ENCODE measurements around the gene CCNJL. TPM values are rescaled to one million over a fixed set of nuclear protein-coding genes. Genes with fewer than 3 reads are reported as not detected.

Gene CCNJL
- total and polyA plus RNA-seq, 3 experiments from 2014 or later = not detected

GRCh38 chr5:160237571-160238093 is 74.7 kb downstream of the CCNJL start:
- no peak for DNase-seq
- Mint-ChIP-seq H3K27ac (no peak overlapping the region), H3K4me1 (no peaks in the 10 kb centered on the region), H3K4me3 (no peak overlapping the region), H3K9me3 (no peaks in the 10 kb centered on the region), H3K27me3 (peaks cover 4 to 7% of the 10 kb centered on the region in 2 donors), H3K36me3 (no peaks in the 10 kb centered on the region)
- POLR2A ChIA-PET = no interaction called here
- H3K9me3 ChIP-seq (ENCODE audit: low read length) = no peaks in the 10 kb centered on the region
- no peaks in the 10 kb centered on the region for H3K36me3 ChIP-seq (ENCODE audit: insufficient read depth, low read length)
- H3K4me3 ChIP-seq (ENCODE audit: low read length) = no peak overlapping the region
- no peaks in the 10 kb centered on the region for H3K4me1 ChIP-seq (ENCODE audit: insufficient read depth, low read length)
- CTCF ChIA-PET = no interaction called here
- H3K27me3 ChIP-seq (ENCODE audit: insufficient read depth, low read length, poor library complexity, severe bottlenecking) = no peaks in the 10 kb centered on the region
- H3K27ac ChIP-seq (ENCODE audit: low read depth, low read length) = no peak overlapping the region

GRCh38 chr5:160235731-160236130 is 76.6 kb downstream of the CCNJL start:
- DNase-seq = no peak
- ChIA-PET CTCF (no interaction called here), POLR2A (no interaction called here)
- Mint-ChIP-seq H3K27ac (no peak overlapping the region), H3K27me3 (peaks cover 4 to 6% of the 10 kb centered on the region in 2 donors), H3K9me3 (no peaks in the 10 kb centered on the region), H3K36me3 (no peaks in the 10 kb centered on the region), H3K4me1 (no peaks in the 10 kb centered on the region), H3K4me3 (no peak overlapping the region)
- Histone ChIP-seq H3K4me1 (ENCODE audit: insufficient read depth, low read length) (no peaks in the 10 kb centered on the region), H3K27me3 (ENCODE audit: insufficient read depth, low read length, poor library complexity, severe bottlenecking) (no peaks in the 10 kb centered on the region), H3K4me3 (ENCODE audit: low read length) (no peak overlapping the region), H3K27ac (ENCODE audit: low read depth, low read length) (no peak overlapping the region), H3K9me3 (ENCODE audit: low read length) (no peaks in the 10 kb centered on the region), H3K36me3 (ENCODE audit: insufficient read depth, low read length) (no peaks in the 10 kb centered on the region)

- DNase-seq = no peak
- H3K4me3 ChIP-seq (ENCODE audit: low read length) = no peak overlapping the region
- Mint-ChIP-seq H3K27me3 (no peaks in the 10 kb centered on the region), H3K27ac (no peak overlapping the region), H3K4me3 (no peak overlapping the region), H3K36me3 (no peaks in the 10 kb centered on the region), H3K4me1 (no peaks in the 10 kb centered on the region), H3K9me3 (no peaks in the 10 kb centered on the region)
- H3K9me3 ChIP-seq (ENCODE audit: low read length) = no peaks in the 10 kb centered on the region
- no peak overlapping the region for H3K27ac ChIP-seq (ENCODE audit: low read depth, low read length)
- CTCF ChIA-PET = no interaction called here
- no peaks in the 10 kb centered on the region for H3K36me3 ChIP-seq (ENCODE audit: insufficient read depth, low read length)
- H3K27me3 ChIP-seq (ENCODE audit: insufficient read depth, low read length, poor library complexity, severe bottlenecking) = no peaks in the 10 kb centered on the region
- no peaks in the 10 kb centered on the region for H3K4me1 ChIP-seq (ENCODE audit: insufficient read depth, low read length)
- POLR2A ChIA-PET = no interaction called here
Observed at GRCh38 chr5:160233215-160233614, 79.1 kb downstream of the CCNJL start.

- CTCF ChIA-PET = interaction anchor here (1.2 kb wide), 1 partner anchor 14 kb away, joined by 3 read pairs; no protein-coding TSS in a partner anchor
- H3K4me1 Mint-ChIP-seq = no peaks in the 10 kb centered on the region
- no peaks in the 10 kb centered on the region for H3K4me1 ChIP-seq (ENCODE audit: insufficient read depth, low read length)
- no peaks in the 10 kb centered on the region for H3K36me3 ChIP-seq (ENCODE audit: insufficient read depth, low read length)
- DNase-seq = no peak
- no peaks in the 10 kb centered on the region for H3K36me3 Mint-ChIP-seq
- H3K27me3 Mint-ChIP-seq = no peaks in the 10 kb centered on the region
- H3K27me3 ChIP-seq (ENCODE audit: insufficient read depth, low read length, poor library complexity, severe bottlenecking) = no peaks in the 10 kb centered on the region
- no peaks in the 10 kb centered on the region for H3K9me3 Mint-ChIP-seq
- no peak overlapping the region for H3K4me3 ChIP-seq (ENCODE audit: low read length)
- no peak overlapping the region for H3K27ac Mint-ChIP-seq
- no peaks in the 10 kb centered on the region for H3K9me3 ChIP-seq (ENCODE audit: low read length)
- no peak overlapping the region for H3K4me3 Mint-ChIP-seq
- POLR2A ChIA-PET = no interaction called here
- no peak overlapping the region for H3K27ac ChIP-seq (ENCODE audit: low read depth, low read length)
Observed at GRCh38 chr5:160231783-160232342, 80.5 kb downstream of the CCNJL start.

- Histone ChIP-seq H3K9me3 (ENCODE audit: low read length) (no peaks in the 10 kb centered on the region), H3K36me3 (ENCODE audit: insufficient read depth, low read length) (no peaks in the 10 kb centered on the region), H3K27ac (ENCODE audit: low read depth, low read length) (no peak overlapping the region), H3K4me3 (ENCODE audit: low read length) (no peak overlapping the region), H3K27me3 (ENCODE audit: insufficient read depth, low read length, poor library complexity, severe bottlenecking) (no peaks in the 10 kb centered on the region), H3K4me1 (ENCODE audit: insufficient read depth, low read length) (no peaks in the 10 kb centered on the region)
- ChIA-PET POLR2A (no interaction called here), CTCF (interaction anchor here (1.2 kb wide), 1 partner anchor 15 kb away, joined by 3 read pairs; no protein-coding TSS in a partner anchor)
- no peak overlapping the region for H3K4me3 Mint-ChIP-seq
- no peak for DNase-seq
- H3K4me1 Mint-ChIP-seq = no peaks in the 10 kb centered on the region
- no peaks in the 10 kb centered on the region for H3K9me3 Mint-ChIP-seq
- H3K27ac Mint-ChIP-seq = no peak overlapping the region
- H3K27me3 Mint-ChIP-seq = no peaks in the 10 kb centered on the region
- H3K36me3 Mint-ChIP-seq = no peaks in the 10 kb centered on the region
Observed at GRCh38 chr5:160230686-160231527, 81.5 kb downstream of the CCNJL start.

GRCh38 chr5:160229190-160229742 is 83.1 kb downstream of the CCNJL start, which contains the start of gene FABP6:
FABP6 (plus strand) TSS chr5:160229506; CDS start chr5:160229558, 52 bp downstream.
- Mint-ChIP-seq H3K4me1 (no peaks in the 10 kb centered on the region), H3K27ac (no peak within 1 kb of the TSS)
- H3K9me3 ChIP-seq (ENCODE audit: low read length) = no peaks in the 10 kb centered on the region

GRCh38 chr5:160227012-160227411 is 85.4 kb downstream of the CCNJL start:
- Mint-ChIP-seq H3K27ac (no peak overlapping the region), H3K36me3 (no peaks in the 10 kb centered on the region), H3K4me1 (no peaks in the 10 kb centered on the region), H3K4me3 (no peak overlapping the region), H3K9me3 (no peaks in the 10 kb centered on the region), H3K27me3 (peaks cover 0 to 5% of the 10 kb centered on the region in 2 donors)
- no peaks in the 10 kb centered on the region for H3K4me1 ChIP-seq (ENCODE audit: insufficient read depth, low read length)
- H3K27ac ChIP-seq (ENCODE audit: low read depth, low read length) = no peak overlapping the region
- DNase-seq = no peak
- CTCF ChIA-PET = no interaction called here
- no peaks in the 10 kb centered on the region for H3K9me3 ChIP-seq (ENCODE audit: low read length)
- H3K27me3 ChIP-seq (ENCODE audit: insufficient read depth, low read length, poor library complexity, severe bottlenecking) = no peaks in the 10 kb centered on the region
- H3K36me3 ChIP-seq (ENCODE audit: insufficient read depth, low read length) = no peaks in the 10 kb centered on the region
- H3K4me3 ChIP-seq (ENCODE audit: low read length) = no peak overlapping the region
- POLR2A ChIA-PET = no interaction called here

More at GRCh38 chr5:160229190-160229742, 83.1 kb downstream of the CCNJL start, which contains the start of gene FABP6:
- Histone ChIP-seq H3K36me3 (ENCODE audit: insufficient read depth, low read length) (no peaks in the 10 kb centered on the region), H3K27me3 (ENCODE audit: insufficient read depth, low read length, poor library complexity, severe bottlenecking) (no peaks in the 10 kb centered on the region), H3K4me3 (ENCODE audit: low read length) (no peak within 1 kb of the TSS), H3K4me1 (ENCODE audit: insufficient read depth, low read length) (no peaks in the 10 kb centered on the region), H3K27ac (ENCODE audit: low read depth, low read length) (no peak within 1 kb of the TSS)
- POLR2A ChIA-PET = no interaction called here
- H3K9me3 Mint-ChIP-seq = no peaks in the 10 kb centered on the region
- H3K4me3 Mint-ChIP-seq = no peak within 1 kb of the TSS
- H3K36me3 Mint-ChIP-seq = no peaks in the 10 kb centered on the region
- CTCF ChIA-PET = no interaction called here
- no peak for DNase-seq
- peaks cover 0 to 3% of the 10 kb centered on the region in 2 donors for H3K27me3 Mint-ChIP-seq

GRCh38 chr5:160221082-160221481 is 91.3 kb downstream of the CCNJL start:
- no peak for DNase-seq
- Mint-ChIP-seq H3K36me3 (no peaks in the 10 kb centered on the region), H3K27ac (no peak overlapping the region), H3K4me3 (no peak overlapping the region), H3K4me1 (no peaks in the 10 kb centered on the region), H3K27me3 (peaks cover 0 to 11% of the 10 kb centered on the region in 2 donors), H3K9me3 (no peaks in the 10 kb centered on the region)
- H3K4me1 ChIP-seq (ENCODE audit: insufficient read depth, low read length) = no peaks in the 10 kb centered on the region
- no peaks in the 10 kb centered on the region for H3K36me3 ChIP-seq (ENCODE audit: insufficient read depth, low read length)
- CTCF ChIA-PET = no interaction called here
- no peaks in the 10 kb centered on the region for H3K27me3 ChIP-seq (ENCODE audit: insufficient read depth, low read length, poor library complexity, severe bottlenecking)
- no peak overlapping the region for H3K4me3 ChIP-seq (ENCODE audit: low read length)
- H3K27ac ChIP-seq (ENCODE audit: low read depth, low read length) = no peak overlapping the region
- POLR2A ChIA-PET = no interaction called here
- H3K9me3 ChIP-seq (ENCODE audit: low read length) = no peaks in the 10 kb centered on the region
